Measurements from ENCODE around the gene GPHN.

The GPHN gene

GRCh38 chr14:67186172-67186768 is 678.3 kb downstream of the GPHN start:
- DNase-seq, result no peak

- DNase-seq, result no peak
These were observed 679.0 kb downstream of the GPHN start for GRCh38 chr14:67186789-67187584.

GRCh38 chr14:67187826-67188225 is 679.9 kb downstream of the GPHN start:
- no peak for DNase-seq

GRCh38 chr14:67188326-67188725 is 680.4 kb downstream of the GPHN start:
- no peak for DNase-seq

GRCh38 chr14:67191768-67192290 is 683.9 kb downstream of the GPHN start:
- no peak for DNase-seq

GRCh38 chr14:67192366-67192765 is 684.4 kb downstream of the GPHN start:
- DNase-seq, result no peak

GRCh38 chr14:67195279-67195678 is 687.3 kb downstream of the GPHN start:
- DNase-seq, result no peak

- no peak for DNase-seq
These were observed 691.1 kb downstream of the GPHN start for GRCh38 chr14:67199016-67199415.

GRCh38 chr14:67207810-67208209 is 699.9 kb downstream of the GPHN start:
- no peak for DNase-seq

GRCh38 chr14:67218126-67218525 is 710.2 kb downstream of the GPHN start:
- DNase-seq, result no peak

- DNase-seq, result no peak
These were observed 713.5 kb downstream of the GPHN start for GRCh38 chr14:67221248-67221981.

GRCh38 chr14:67221982-67222328 is 714.0 kb downstream of the GPHN start:
- DNase-seq, result no peak

GRCh38 chr14:67225523-67225922 is 717.6 kb downstream of the GPHN start:
- no peak for DNase-seq

- no peak for DNase-seq
These were observed 720.5 kb downstream of the GPHN start for GRCh38 chr14:67228325-67228984.
